Central memory CD8-positive, alpha-beta T cell (primary cell): ENCODE measurements around the gene PLCB1.

Experiments
- ATAC-seq: fragments of 150-1000 bp; cut with Tn5 transposase; replicated peaks from 2 replicates; pipeline ENCODE4 v1.10.0; 2022; ENCODE audit warnings: mild to moderate bottlenecking, moderate FRiP score, moderate number of reproducible peaks; ENCODE audit not compliant: poor library complexity, severe bottlenecking; ENCODE audit errors: extremely low read depth
- DNase-seq, 2 donors: peaks; one replicate each; pipeline ENCODE4 v3.0.0; 2021; ENCODE audit warnings: low spot score in 2 of 2
- H3K27ac Mint-ChIP-seq: one replicate; pipeline ENCODE4 v1.8.0; 2022; ENCODE audit warnings: low read depth, mild to moderate bottlenecking, moderate library complexity, mixed read lengths
- H3K27me3 Mint-ChIP-seq: one replicate; pipeline ENCODE4 v1.8.0; 2022; ENCODE audit warnings: mixed read lengths
- H3K36me3 Mint-ChIP-seq: one replicate; pipeline ENCODE4 v1.8.0; 2022; ENCODE audit warnings: mild to moderate bottlenecking, moderate library complexity, mixed read lengths; ENCODE audit not compliant: insufficient read depth
- H3K4me1 Mint-ChIP-seq: one replicate; pipeline ENCODE4 v1.8.0; 2022; ENCODE audit warnings: mixed read lengths
- H3K4me3 Mint-ChIP-seq: one replicate; pipeline ENCODE4 v1.8.0; 2022; ENCODE audit warnings: mild to moderate bottlenecking, moderate library complexity, mixed read lengths
- H3K9me3 Mint-ChIP-seq: one replicate; pipeline ENCODE4 v1.8.0; 2022; ENCODE audit warnings: mixed read lengths

PLCB1 gene

GRCh38 chr20:8133310-8133768 lies 1.3 kb downstream of the PLCB1 start:
- H3K4me3 Mint-ChIP-seq = peak overlapping the region; percentile 84
- H3K27me3 Mint-ChIP-seq = no peaks in the 10 kb centered on the region
- H3K9me3 Mint-ChIP-seq = no peaks in the 10 kb centered on the region
- no peak for DNase-seq
- peaks cover 3% of the 10 kb centered on the region for H3K36me3 Mint-ChIP-seq
- H3K27ac Mint-ChIP-seq = no peak overlapping the region
- H3K4me1 Mint-ChIP-seq = peaks cover 39% of the 10 kb centered on the region
- ATAC-seq = no peak

- DNase-seq (no peak), ATAC-seq (no peak)
- Mint-ChIP-seq H3K36me3 (peaks cover 3% of the 10 kb centered on the region), H3K27me3 (no peaks in the 10 kb centered on the region), H3K4me3 (peak overlapping the region; percentile 84), H3K9me3 (no peaks in the 10 kb centered on the region), H3K4me1 (peaks cover 39% of the 10 kb centered on the region), H3K27ac (no peak overlapping the region)
Measured at GRCh38 chr20:8133851-8134451, 1.9 kb downstream of the PLCB1 start.

GRCh38 chr20:8139899-8140298 lies 7.8 kb downstream of the PLCB1 start:
- Mint-ChIP-seq H3K9me3 (no peaks in the 10 kb centered on the region), H3K36me3 (peaks cover under 1% of the 10 kb centered on the region), H3K4me3 (no peak overlapping the region), H3K27me3 (no peaks in the 10 kb centered on the region), H3K4me1 (peaks cover 31% of the 10 kb centered on the region), H3K27ac (no peak overlapping the region)
- no peak for DNase-seq
- ATAC-seq = no peak

GRCh38 chr20:8143474-8143873 lies 11.4 kb downstream of the PLCB1 start:
- no peak overlapping the region for H3K27ac Mint-ChIP-seq
- no peak for ATAC-seq
- H3K36me3 Mint-ChIP-seq = peaks cover 3% of the 10 kb centered on the region
- H3K4me3 Mint-ChIP-seq = no peak overlapping the region
- H3K4me1 Mint-ChIP-seq = peaks cover 44% of the 10 kb centered on the region
- H3K9me3 Mint-ChIP-seq = no peaks in the 10 kb centered on the region
- DNase-seq = no peak
- H3K27me3 Mint-ChIP-seq = no peaks in the 10 kb centered on the region

- Mint-ChIP-seq H3K27ac (peak overlapping the region; percentile 58), H3K9me3 (no peaks in the 10 kb centered on the region), H3K27me3 (no peaks in the 10 kb centered on the region), H3K36me3 (peaks cover 3% of the 10 kb centered on the region), H3K4me1 (peaks cover 47% of the 10 kb centered on the region), H3K4me3 (peak overlapping the region; percentile 52)
- DNase-seq (no peak), ATAC-seq (peak; percentile 67)
Measured at GRCh38 chr20:8144282-8145245, 12.5 kb downstream of the PLCB1 start.

- Mint-ChIP-seq H3K9me3 (no peaks in the 10 kb centered on the region), H3K36me3 (peaks cover 3% of the 10 kb centered on the region), H3K4me1 (peaks cover 52% of the 10 kb centered on the region), H3K27ac (peak overlapping the region; percentile 58), H3K27me3 (no peaks in the 10 kb centered on the region), H3K4me3 (peak overlapping the region; percentile 52)
- DNase-seq = no peak
- no peak for ATAC-seq
Measured at GRCh38 chr20:8145246-8146168, 13.4 kb downstream of the PLCB1 start.

GRCh38 chr20:8147476-8147875 lies 15.4 kb downstream of the PLCB1 start:
- Mint-ChIP-seq H3K27me3 (no peaks in the 10 kb centered on the region), H3K4me1 (peaks cover 70% of the 10 kb centered on the region), H3K27ac (no peak overlapping the region), H3K4me3 (no peak overlapping the region), H3K9me3 (no peaks in the 10 kb centered on the region), H3K36me3 (peaks cover 3% of the 10 kb centered on the region)
- ATAC-seq (no peak), DNase-seq (no peak)

- Mint-ChIP-seq H3K4me3 (no peak overlapping the region), H3K27me3 (no peaks in the 10 kb centered on the region), H3K27ac (no peak overlapping the region), H3K9me3 (no peaks in the 10 kb centered on the region), H3K36me3 (peaks cover 4% of the 10 kb centered on the region), H3K4me1 (peaks cover 71% of the 10 kb centered on the region)
- DNase-seq (no peak), ATAC-seq (no peak)
Measured at GRCh38 chr20:8148501-8148900, 16.4 kb downstream of the PLCB1 start.

- H3K9me3 Mint-ChIP-seq = no peaks in the 10 kb centered on the region
- H3K4me1 Mint-ChIP-seq = peaks cover 73% of the 10 kb centered on the region
- no peak overlapping the region for H3K4me3 Mint-ChIP-seq
- ATAC-seq = no peak
- peak overlapping the region; percentile 61 for H3K27ac Mint-ChIP-seq
- DNase-seq = no peak
- no peaks in the 10 kb centered on the region for H3K27me3 Mint-ChIP-seq
- H3K36me3 Mint-ChIP-seq = peaks cover 1% of the 10 kb centered on the region
Measured at GRCh38 chr20:8150591-8150990, 18.5 kb downstream of the PLCB1 start.

- Mint-ChIP-seq H3K4me1 (peaks cover 73% of the 10 kb centered on the region), H3K4me3 (peak overlapping the region; percentile 50), H3K27me3 (no peaks in the 10 kb centered on the region), H3K9me3 (no peaks in the 10 kb centered on the region), H3K27ac (peak overlapping the region; percentile 61), H3K36me3 (peaks cover 1% of the 10 kb centered on the region)
- ATAC-seq (no peak), DNase-seq (no peak)
Measured at GRCh38 chr20:8151372-8151771, 19.3 kb downstream of the PLCB1 start.

GRCh38 chr20:8152183-8152582 lies 20.1 kb downstream of the PLCB1 start:
- DNase-seq = no peak
- no peaks in the 10 kb centered on the region for H3K9me3 Mint-ChIP-seq
- no peaks in the 10 kb centered on the region for H3K27me3 Mint-ChIP-seq
- no peak overlapping the region for H3K27ac Mint-ChIP-seq
- H3K4me3 Mint-ChIP-seq = no peak overlapping the region
- peaks cover 1% of the 10 kb centered on the region for H3K36me3 Mint-ChIP-seq
- peaks cover 79% of the 10 kb centered on the region for H3K4me1 Mint-ChIP-seq
- no peak for ATAC-seq

- DNase-seq (no peak), ATAC-seq (no peak)
- Mint-ChIP-seq H3K36me3 (peaks cover 2% of the 10 kb centered on the region), H3K9me3 (no peaks in the 10 kb centered on the region), H3K27me3 (no peaks in the 10 kb centered on the region), H3K4me1 (peaks cover 76% of the 10 kb centered on the region), H3K27ac (peak overlapping the region; percentile 54), H3K4me3 (peak overlapping the region; percentile 39)
Measured at GRCh38 chr20:8152847-8153246, 20.8 kb downstream of the PLCB1 start.
